GM12878 (cell line): ENCODE results near the gene IL22RA2. TPM values are rescaled to one million over a fixed set of nuclear protein-coding genes. Genes with fewer than 3 reads are reported as not detected.

Source experiments
- ATAC-seq: fragments of 200-7000 bp; cut with Tn5 transposase; 3 replicates; pipeline ENCODE4 v1.9.1; 2020; ENCODE audit warnings: mild to moderate bottlenecking, moderate library complexity
- BruUV-seq: library from RNA; stranded (reverse); fragments of 400-500 nt; replicated peaks from 2 replicates; lab custom pipeline; 2021; lab: Mats Ljungman, UMichigan
- CTCF ChIA-PET: fragments of 300-600 bp; sonication (Branson Sonifier 250); formaldehyde crosslinking; extraction: SDS; loops from one replicate; lab custom pipeline; 2021; ENCODE audit warnings: inconsistent platforms; lab: Yijun Ruan, JAX
- POLR2A ChIA-PET: fragments of 350-600 bp; formaldehyde crosslinking; extraction: SDS; loops from one replicate; lab custom pipeline; 2021; ENCODE audit warnings: inconsistent platforms; lab: Charles Lee
- RAD21 ChIA-PET: fragments of 300-600 bp; sonication (Branson Sonifier 250); formaldehyde crosslinking; loops from one replicate; lab custom pipeline; 2023; ENCODE audit warnings: antibody characterized with exemption; ENCODE audit not compliant: unreplicated experiment; lab: Charles Lee
- SMC1A ChIA-PET: fragments of 300-600 bp; sonication (Branson Sonifier 250); formaldehyde crosslinking; loops from one replicate; lab custom pipeline; 2023; ENCODE audit not compliant: unreplicated experiment, uncharacterized antibody; lab: Charles Lee
- DNase-seq: peaks from one replicate; pipeline ENCODE4 v3.0.0-alpha.2; 2011; ENCODE audit warnings: low read depth, low spot score
- FAIRE-seq: peaks from 3 replicates; lab custom pipeline; 2011; peaks lifted over from hg19 to GRCh38; lab: Jason Lieb, UNC
- H2AFZ ChIP-seq: 2 replicates; pipeline ENCODE4 v1.6.0; 2011; ENCODE audit warnings: low read depth, low read length, control low read depth; ENCODE audit not compliant: control insufficient read depth
- H3K27ac ChIP-seq: 2 replicates; pipeline ENCODE4 v1.5.1; 2011; ENCODE audit warnings: control low read depth; ENCODE audit not compliant: control insufficient read depth, insufficient read depth
- H3K27me3 ChIP-seq, 2 experiments: replicated peaks in 1 of 2; 2 replicates each; pipeline versions ENCODE4 v1.6.0 to v1.6.1; 2011; ENCODE audit warnings: low read length in 1 of 2; ENCODE audit not compliant: control insufficient read depth in 2 of 2, insufficient read depth in 2 of 2
- H3K36me3 ChIP-seq, 2 experiments: 2 replicates each; pipeline ENCODE4 v1.5.1; 2011; ENCODE audit warnings: low read length in 1 of 2; ENCODE audit not compliant: control insufficient read depth in 2 of 2, insufficient read depth in 2 of 2
- H3K4me1 ChIP-seq: 2 replicates; pipeline ENCODE4 v1.6.1; 2011; ENCODE audit warnings: mild to moderate bottlenecking, low read length, moderate library complexity, mixed read lengths; ENCODE audit not compliant: control insufficient read depth, insufficient read depth
- H3K4me2 ChIP-seq: 2 replicates; pipeline ENCODE4 v1.6.0; 2011; ENCODE audit warnings: control low read depth; ENCODE audit not compliant: control insufficient read depth, insufficient read depth
- H3K4me3 ChIP-seq: fragments of 200-600 bp; sonication (generic); 2 replicates; pipeline ENCODE4 v1.5.1; 2016
- H3K79me2 ChIP-seq: 2 replicates; pipeline ENCODE4 v1.6.0; 2011; ENCODE audit warnings: low read length; ENCODE audit not compliant: control insufficient read depth, insufficient read depth
- H3K9ac ChIP-seq: 2 replicates; pipeline ENCODE4 v1.8.0; 2011; ENCODE audit warnings: low read length, control low read depth, mixed read lengths; ENCODE audit not compliant: control insufficient read depth, insufficient read depth
- H3K9me3 ChIP-seq: replicated peaks from 3 replicates; pipeline ENCODE4 v1.5.1; 2011; ENCODE audit warnings: mild to moderate bottlenecking, low read length; ENCODE audit not compliant: control insufficient read depth, insufficient read depth
- H4K20me1 ChIP-seq: 2 replicates; pipeline ENCODE4 v1.6.0; 2011; ENCODE audit not compliant: control insufficient read depth, insufficient read depth
- ZBTB4 ChIP-seq: fragments of 450-650 bp; formaldehyde crosslinking; IDR thresholded peaks from 2 replicates; pipeline ENCODE4 v1.4.0; 2022; ENCODE audit warnings: mild to moderate bottlenecking, moderate library complexity
- ZNF24 ChIP-seq: fragments of 450-650 bp; IDR thresholded peaks from 2 replicates; pipeline ENCODE4 v1.6.1; 2017; ENCODE audit warnings: antibody characterized with exemption, mild to moderate bottlenecking
- ZNF592 ChIP-seq: fragments of 450-650 bp; IDR thresholded peaks from 2 replicates; pipeline ENCODE4 v1.6.1; 2017; ENCODE audit warnings: mild to moderate bottlenecking, moderate library complexity
- WGBS: methylation state at CpG from one replicate; pipeline ENCODE4 v1.1.6; 2016; ENCODE audit warnings: low lambda C conversion rate; ENCODE audit not compliant: insufficient replicate concordance, insufficient coverage; ENCODE audit errors: missing lambda C conversion rate; 5-methylcytosine and 5-hydroxymethylcytosine counted together
- in situ Hi-C: fragments of 300-500 bp; cut with MboI; formaldehyde crosslinking; loops from 9 replicates; pipeline ENCODE4 v1.14.3; 2018; ENCODE audit warnings: mixed read lengths
- intact Hi-C: fragments of 100-400 bp; cut with micrococcal nuclease; formaldehyde crosslinking; loops from one replicate; pipeline ENCODE4 v1.14.2; 2022; ENCODE audit not compliant: unreplicated experiment
- polyA plus RNA-seq, 11 experiments: library from polyadenylated mRNA; depleted of rRNA in 4 of 11; unstranded in 6 of 11; stranded (reverse) in 5 of 11; fragments of >200 nt; fragmentation: Nextera tagmentation in 4 of 11; fragmentation: Illumina TruSeq in 1 of 11; extraction: Ambion mirVana in 4 of 11; extraction: Trizol in 1 of 11; gene quantifications; 1 replicate in 1 of 11; 2 replicates in 10 of 11; pipeline versions ENCODE4 v1.2.1 to v1.2.3, GENCODE V29; 2011 to 2016; ENCODE audit warnings: inconsistent platforms in 2 of 11, missing spikeins in 2 of 11, low read depth in 1 of 11
- total RNA-seq, 4 experiments: library from RNA; depleted of rRNA in 3 of 4; stranded (reverse); fragments of >200 nt in 3 of 4; fragmentation: Illumina TruSeq in 1 of 4; extraction: Trizol in 1 of 4; gene quantifications; 2 replicates each; pipeline versions ENCODE4 v1.2.1 to v1.2.3, GENCODE V29; 2013 to 2021

Gene IL22RA2
- total and polyA plus RNA-seq, 10 of the 15 experiments (the other 5 are each of a cell fraction or from before 2014, with no cell fraction given), result 0.05 to 0.22 (median 0.09) TPM; not detected in 3

GRCh38 chr6:137191236-137191635, 17.8 kb upstream of the IL22RA2 start:
- ATAC-seq (no peak), DNase-seq (no peak), FAIRE-seq (no peak)
- TF ChIP-seq ZNF24 (no peak), ZNF592 (no peak), ZBTB4 (CRISPR knock-in tag) (no peak)
- in situ Hi-C loops (no loop called here), intact Hi-C loops (no loop called here)
- no peak overlapping the region for H2AFZ ChIP-seq
- H3K9me3 ChIP-seq, result peaks cover 4% of the 10 kb centered on the region
- WGBS, result 83% methylated on average over 3 of the region's 3 CpGs
- H3K4me3 ChIP-seq, result no peak overlapping the region
- H3K79me2 ChIP-seq, result no peaks in the 10 kb centered on the region
- H3K27me3 ChIP-seq, result no peaks in the 10 kb centered on the region
- POLR2A ChIA-PET, result interaction anchor here (1.2 to 1.8 kb wide), 3 partner anchors 9 to 18 kb away, joined by 3 to 4 read pairs (median 3); partner anchors contain the start of gene IL22RA2
- no peaks in the 10 kb centered on the region for H3K4me1 ChIP-seq
- no peak overlapping the region for H3K27ac ChIP-seq
- CTCF ChIA-PET, result interaction anchor here (0.6 to 2.0 kb wide), 5 partner anchors 9 to 71 kb away, joined by 3 to 7 read pairs (median 4); no protein-coding TSS in a partner anchor
- SMC1A ChIA-PET, result interaction anchor here (1.0 to 2.5 kb wide), 12 partner anchors 8 to 123 kb away, joined by 3 to 8 read pairs (median 4); no protein-coding TSS in a partner anchor
- no peak overlapping the region for H3K9ac ChIP-seq
- H3K4me2 ChIP-seq, result no peak overlapping the region
- H4K20me1 ChIP-seq, result no peaks in the 10 kb centered on the region
- no peaks in the 10 kb centered on the region for H3K36me3 ChIP-seq
- RAD21 ChIA-PET, result interaction anchor here (1.1 kb wide), 2 partner anchors 20 to 97 kb away, joined by 3 to 4 read pairs; no protein-coding TSS in a partner anchor
- no TSS peak for BruUV-seq
